ENCODE measurements around the gene GLTP. TPM values are rescaled to one million over a fixed set of nuclear protein-coding genes. Genes with fewer than 3 reads are reported as not detected.

GLTP gene
- total RNA-seq, 1 donor from 2014 or later = 23.8 TPM

- H3K36me3 Mint-ChIP-seq = no peaks in the 10 kb centered on the region
- H3K9me3 Mint-ChIP-seq = no peaks in the 10 kb centered on the region
- H3K27me3 Mint-ChIP-seq (ENCODE audit: low read depth) = peaks cover 17% of the 10 kb centered on the region
- DNase-seq (ENCODE audit: low spot score in 2 of 2, unreplicated experiment in 2 of 2) = no peak
- H3K4me3 Mint-ChIP-seq = peak overlapping the region; percentile 96
- H3K27ac Mint-ChIP-seq = peak overlapping the region; percentile 89
- H3K4me1 Mint-ChIP-seq = peaks cover 41% of the 10 kb centered on the region
- no peak for TF ChIP-seq CTCF (IDR thresholded peaks at IDR 0.05; ENCODE audit: unreplicated experiment)
These were observed 844 bp downstream of the GLTP start for GRCh38 chr12:109879351-109880042.

- H3K27me3 Mint-ChIP-seq (ENCODE audit: low read depth) = peaks cover 14% of the 10 kb centered on the region
- no peaks in the 10 kb centered on the region for H3K9me3 Mint-ChIP-seq
- no peak overlapping the region for H3K27ac Mint-ChIP-seq
- peaks cover 43% of the 10 kb centered on the region for H3K4me1 Mint-ChIP-seq
- H3K4me3 Mint-ChIP-seq = peak overlapping the region; percentile 51
- no peak for DNase-seq (ENCODE audit: low spot score in 2 of 2, unreplicated experiment in 2 of 2)
- TF ChIP-seq CTCF (IDR thresholded peaks at IDR 0.05; ENCODE audit: unreplicated experiment) = no peak
- H3K36me3 Mint-ChIP-seq = no peaks in the 10 kb centered on the region
These were observed 1.6 kb downstream of the GLTP start for GRCh38 chr12:109878749-109879148.

- Mint-ChIP-seq H3K36me3 (no peaks in the 10 kb centered on the region), H3K27ac (no peak overlapping the region), H3K4me3 (peak overlapping the region; percentile 51), H3K4me1 (peaks cover 43% of the 10 kb centered on the region), H3K27me3 (ENCODE audit: low read depth) (peaks cover 9% of the 10 kb centered on the region), H3K9me3 (no peaks in the 10 kb centered on the region)
- DNase-seq (ENCODE audit: low spot score in 2 of 2, unreplicated experiment in 2 of 2) = no peak
- no peak for TF ChIP-seq CTCF (IDR thresholded peaks at IDR 0.05; ENCODE audit: unreplicated experiment)
These were observed 2.1 kb downstream of the GLTP start for GRCh38 chr12:109878247-109878625.

GRCh38 chr12:109877504-109878246 lies 2.7 kb downstream of the GLTP start:
- DNase-seq (ENCODE audit: low spot score in 2 of 2, unreplicated experiment in 2 of 2) = no peak
- no peak overlapping the region for H3K27ac Mint-ChIP-seq
- no peaks in the 10 kb centered on the region for H3K9me3 Mint-ChIP-seq
- TF ChIP-seq CTCF (IDR thresholded peaks at IDR 0.05; ENCODE audit: unreplicated experiment) = no peak
- peak overlapping the region; percentile 41 for H3K4me3 Mint-ChIP-seq
- peaks cover 7% of the 10 kb centered on the region for H3K27me3 Mint-ChIP-seq (ENCODE audit: low read depth)
- no peaks in the 10 kb centered on the region for H3K36me3 Mint-ChIP-seq
- peaks cover 43% of the 10 kb centered on the region for H3K4me1 Mint-ChIP-seq

- Mint-ChIP-seq H3K27me3 (ENCODE audit: low read depth) (no peaks in the 10 kb centered on the region), H3K36me3 (no peaks in the 10 kb centered on the region), H3K4me1 (peaks cover 43% of the 10 kb centered on the region), H3K4me3 (no peak overlapping the region), H3K27ac (peak overlapping the region; percentile 70), H3K9me3 (no peaks in the 10 kb centered on the region)
- TF ChIP-seq CTCF (IDR thresholded peaks at IDR 0.05; ENCODE audit: unreplicated experiment) = no peak
- DNase-seq (ENCODE audit: low spot score in 2 of 2, unreplicated experiment in 2 of 2) = no peak
These were observed 3.9 kb downstream of the GLTP start for GRCh38 chr12:109876406-109876805.
